Stimulated activated CD8-positive, alpha-beta memory T cell treated with anti-CD3 and anti-CD28 coated beads, Interleukin-4, amount 100 ng/mL, for 48 hours (primary cell): Measurements from ENCODE around the gene OXSR1.
"Not testable (repeated sequence)": the region's sequence is repeated elsewhere in the genome, so short reads cannot be mapped to it uniquely, and the experiment has no call there.

Experiments used
- DNase-seq: peaks from one replicate; pipeline ENCODE4 v3.0.0-alpha.2; 2020

Gene OXSR1

GRCh38 chr3:38276081-38276916, 111.0 kb downstream of the OXSR1 start:
- DNase-seq, result no peak

GRCh38 chr3:38276917-38277630, 111.7 kb downstream of the OXSR1 start:
- no peak for DNase-seq

GRCh38 chr3:38278841-38279240, 113.5 kb downstream of the OXSR1 start:
- no peak for DNase-seq

- DNase-seq, result no peak
These were observed 116.8 kb downstream of the OXSR1 start, which contains the start of gene SLC22A14 for GRCh38 chr3:38281895-38282686. Gene SLC22A14 (plus strand): TSS chr3:38282294. CDS start chr3:38306027, 23,733 bp downstream.

GRCh38 chr3:38283810-38284755, 118.7 kb downstream of the OXSR1 start:
- DNase-seq, result no peak

GRCh38 chr3:38284756-38285150, 119.4 kb downstream of the OXSR1 start:
- DNase-seq, result no peak

GRCh38 chr3:38289286-38290217, 124.2 kb downstream of the OXSR1 start:
- DNase-seq, result not testable (repeated sequence)

- not testable (repeated sequence) for DNase-seq
These were observed 131.7 kb downstream of the OXSR1 start for GRCh38 chr3:38297053-38297452.

GRCh38 chr3:38297537-38297936, 132.2 kb downstream of the OXSR1 start:
- no peak for DNase-seq

GRCh38 chr3:38297947-38298711, 132.8 kb downstream of the OXSR1 start:
- no peak for DNase-seq
